GM23338 (cell line): ENCODE results near the gene MCC. TPM values are rescaled to one million over a fixed set of nuclear protein-coding genes. Genes with fewer than 3 reads are reported as not detected.

Experiments
- ZNF331 ChIP-seq: fragments of 250-450 bp; sonication (Bioruptor Pico); IDR thresholded peaks from 2 replicates; pipeline ENCODE4 v1.5.0; 2020; ENCODE audit warnings: low read depth, mild to moderate bottlenecking, moderate library complexity
- polyA plus RNA-seq: library from polyadenylated mRNA; unstranded; fragments of >200 nt; fragmentation: Nextera tagmentation; extraction: Ambion mirVana; gene quantifications from 2 replicates; pipeline ENCODE4 v1.2.1, GENCODE V29; 2016
- total RNA-seq: library from RNA; depleted of rRNA; stranded (reverse); fragments of >200 nt; shearing (Covaris generic); gene quantifications from 2 replicates; pipeline ENCODE4 v1.2.3, GENCODE V29; 2014
- TF ChIP-seq, protein P1 (sequence below): fragments of 250-450 bp; sonication (Bioruptor Pico); IDR thresholded peaks from 2 replicates; pipeline ENCODE4 v1.5.0; 2020; ENCODE audit warnings: mild to moderate bottlenecking, moderate library complexity
- TF ChIP-seq, protein P2 (sequence below): IDR thresholded peaks from one replicate; pipeline ENCODE4 v1.6.1; 2018; ENCODE audit warnings: antibody characterized with exemption; ENCODE audit not compliant: unreplicated experiment
- TF ChIP-seq, protein P3 (sequence below), 2 experiments: fragments of 200-600 bp in 1 of 2; sonication (generic) in 1 of 2; conservative IDR thresholded peaks; 2 replicates each; pipeline versions ENCODE4 v1.5.1 to v1.6.1; 2016 to 2017; ENCODE audit warnings: antibody characterized with exemption in 2 of 2, low read depth in 2 of 2, mild to moderate bottlenecking in 2 of 2, moderate library complexity in 1 of 2

MCC gene
- total and polyA plus RNA-seq, 2 experiments from 2014 or later: 3.8 to 10.1 TPM

DNA sequence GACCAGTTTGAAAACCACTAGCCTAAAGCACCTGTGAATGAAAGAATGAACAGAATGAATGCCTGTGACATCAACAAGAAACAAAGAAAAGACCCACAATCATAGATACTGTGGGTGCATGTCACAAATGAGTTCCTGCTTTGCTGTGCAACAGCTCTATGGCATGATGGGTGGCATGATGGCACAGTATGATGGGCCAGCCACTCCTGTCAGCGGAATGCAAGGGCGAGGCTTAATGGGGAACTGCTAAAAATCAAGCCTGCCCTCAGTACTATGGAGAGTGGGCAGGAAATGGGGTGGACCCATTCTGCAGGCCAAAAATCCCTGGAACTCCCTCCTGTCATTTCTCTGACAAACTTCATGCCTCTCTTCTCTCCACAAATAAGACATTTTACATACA lies 422.6 kb downstream of the MCC start (continued):
- TF ChIP-seq, protein P1, sequence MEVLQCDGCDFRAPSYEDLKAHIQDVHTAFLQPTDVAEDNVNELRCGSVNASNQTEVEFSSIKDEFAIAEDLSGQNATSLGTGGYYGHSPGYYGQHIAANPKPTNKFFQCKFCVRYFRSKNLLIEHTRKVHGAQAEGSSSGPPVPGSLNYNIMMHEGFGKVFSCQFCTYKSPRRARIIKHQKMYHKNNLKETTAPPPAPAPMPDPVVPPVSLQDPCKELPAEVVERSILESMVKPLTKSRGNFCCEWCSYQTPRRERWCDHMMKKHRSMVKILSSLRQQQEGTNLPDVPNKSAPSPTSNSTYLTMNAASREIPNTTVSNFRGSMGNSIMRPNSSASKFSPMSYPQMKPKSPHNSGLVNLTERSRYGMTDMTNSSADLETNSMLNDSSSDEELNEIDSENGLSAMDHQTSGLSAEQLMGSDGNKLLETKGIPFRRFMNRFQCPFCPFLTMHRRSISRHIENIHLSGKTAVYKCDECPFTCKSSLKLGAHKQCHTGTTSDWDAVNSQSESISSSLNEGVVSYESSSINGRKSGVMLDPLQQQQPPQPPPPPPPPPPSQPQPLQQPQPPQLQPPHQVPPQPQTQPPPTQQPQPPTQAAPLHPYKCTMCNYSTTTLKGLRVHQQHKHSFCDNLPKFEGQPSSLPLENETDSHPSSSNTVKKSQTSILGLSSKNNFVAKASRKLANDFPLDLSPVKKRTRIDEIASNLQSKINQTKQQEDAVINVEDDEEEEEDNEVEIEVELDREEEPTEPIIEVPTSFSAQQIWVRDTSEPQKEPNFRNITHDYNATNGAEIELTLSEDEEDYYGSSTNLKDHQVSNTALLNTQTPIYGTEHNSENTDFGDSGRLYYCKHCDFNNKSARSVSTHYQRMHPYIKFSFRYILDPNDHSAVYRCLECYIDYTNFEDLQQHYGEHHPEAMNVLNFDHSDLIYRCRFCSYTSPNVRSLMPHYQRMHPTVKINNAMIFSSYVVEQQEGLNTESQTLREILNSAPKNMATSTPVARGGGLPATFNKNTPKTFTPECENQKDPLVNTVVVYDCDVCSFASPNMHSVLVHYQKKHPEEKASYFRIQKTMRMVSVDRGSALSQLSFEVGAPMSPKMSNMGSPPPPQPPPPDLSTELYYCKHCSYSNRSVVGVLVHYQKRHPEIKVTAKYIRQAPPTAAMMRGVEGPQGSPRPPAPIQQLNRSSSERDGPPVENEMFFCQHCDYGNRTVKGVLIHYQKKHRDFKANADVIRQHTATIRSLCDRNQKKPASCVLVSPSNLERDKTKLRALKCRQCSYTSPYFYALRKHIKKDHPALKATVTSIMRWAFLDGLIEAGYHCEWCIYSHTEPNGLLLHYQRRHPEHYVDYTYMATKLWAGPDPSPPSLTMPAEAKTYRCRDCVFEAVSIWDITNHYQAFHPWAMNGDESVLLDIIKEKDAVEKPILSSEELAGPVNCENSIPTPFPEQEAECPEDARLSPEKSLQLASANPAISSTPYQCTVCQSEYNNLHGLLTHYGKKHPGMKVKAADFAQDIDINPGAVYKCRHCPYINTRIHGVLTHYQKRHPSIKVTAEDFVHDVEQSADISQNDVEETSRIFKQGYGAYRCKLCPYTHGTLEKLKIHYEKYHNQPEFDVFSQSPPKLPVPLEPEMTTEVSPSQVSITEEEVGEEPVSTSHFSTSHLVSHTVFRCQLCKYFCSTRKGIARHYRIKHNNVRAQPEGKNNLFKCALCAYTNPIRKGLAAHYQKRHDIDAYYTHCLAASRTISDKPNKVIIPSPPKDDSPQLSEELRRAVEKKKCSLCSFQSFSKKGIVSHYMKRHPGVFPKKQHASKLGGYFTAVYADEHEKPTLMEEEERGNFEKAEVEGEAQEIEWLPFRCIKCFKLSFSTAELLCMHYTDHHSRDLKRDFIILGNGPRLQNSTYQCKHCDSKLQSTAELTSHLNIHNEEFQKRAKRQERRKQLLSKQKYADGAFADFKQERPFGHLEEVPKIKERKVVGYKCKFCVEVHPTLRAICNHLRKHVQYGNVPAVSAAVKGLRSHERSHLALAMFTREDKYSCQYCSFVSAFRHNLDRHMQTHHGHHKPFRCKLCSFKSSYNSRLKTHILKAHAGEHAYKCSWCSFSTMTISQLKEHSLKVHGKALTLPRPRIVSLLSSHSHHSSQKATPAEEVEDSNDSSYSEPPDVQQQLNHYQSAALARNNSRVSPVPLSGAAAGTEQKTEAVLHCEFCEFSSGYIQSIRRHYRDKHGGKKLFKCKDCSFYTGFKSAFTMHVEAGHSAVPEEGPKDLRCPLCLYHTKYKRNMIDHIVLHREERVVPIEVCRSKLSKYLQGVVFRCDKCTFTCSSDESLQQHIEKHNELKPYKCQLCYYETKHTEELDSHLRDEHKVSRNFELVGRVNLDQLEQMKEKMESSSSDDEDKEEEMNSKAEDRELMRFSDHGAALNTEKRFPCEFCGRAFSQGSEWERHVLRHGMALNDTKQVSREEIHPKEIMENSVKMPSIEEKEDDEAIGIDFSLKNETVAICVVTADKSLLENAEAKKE (CRISPR knock-in tag): no peak
- TF ChIP-seq ZNF331 (CRISPR knock-in tag): no peak
- TF ChIP-seq, protein P2, sequence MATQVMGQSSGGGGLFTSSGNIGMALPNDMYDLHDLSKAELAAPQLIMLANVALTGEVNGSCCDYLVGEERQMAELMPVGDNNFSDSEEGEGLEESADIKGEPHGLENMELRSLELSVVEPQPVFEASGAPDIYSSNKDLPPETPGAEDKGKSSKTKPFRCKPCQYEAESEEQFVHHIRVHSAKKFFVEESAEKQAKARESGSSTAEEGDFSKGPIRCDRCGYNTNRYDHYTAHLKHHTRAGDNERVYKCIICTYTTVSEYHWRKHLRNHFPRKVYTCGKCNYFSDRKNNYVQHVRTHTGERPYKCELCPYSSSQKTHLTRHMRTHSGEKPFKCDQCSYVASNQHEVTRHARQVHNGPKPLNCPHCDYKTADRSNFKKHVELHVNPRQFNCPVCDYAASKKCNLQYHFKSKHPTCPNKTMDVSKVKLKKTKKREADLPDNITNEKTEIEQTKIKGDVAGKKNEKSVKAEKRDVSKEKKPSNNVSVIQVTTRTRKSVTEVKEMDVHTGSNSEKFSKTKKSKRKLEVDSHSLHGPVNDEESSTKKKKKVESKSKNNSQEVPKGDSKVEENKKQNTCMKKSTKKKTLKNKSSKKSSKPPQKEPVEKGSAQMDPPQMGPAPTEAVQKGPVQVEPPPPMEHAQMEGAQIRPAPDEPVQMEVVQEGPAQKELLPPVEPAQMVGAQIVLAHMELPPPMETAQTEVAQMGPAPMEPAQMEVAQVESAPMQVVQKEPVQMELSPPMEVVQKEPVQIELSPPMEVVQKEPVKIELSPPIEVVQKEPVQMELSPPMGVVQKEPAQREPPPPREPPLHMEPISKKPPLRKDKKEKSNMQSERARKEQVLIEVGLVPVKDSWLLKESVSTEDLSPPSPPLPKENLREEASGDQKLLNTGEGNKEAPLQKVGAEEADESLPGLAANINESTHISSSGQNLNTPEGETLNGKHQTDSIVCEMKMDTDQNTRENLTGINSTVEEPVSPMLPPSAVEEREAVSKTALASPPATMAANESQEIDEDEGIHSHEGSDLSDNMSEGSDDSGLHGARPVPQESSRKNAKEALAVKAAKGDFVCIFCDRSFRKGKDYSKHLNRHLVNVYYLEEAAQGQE: no peak
- TF ChIP-seq, protein P3, sequence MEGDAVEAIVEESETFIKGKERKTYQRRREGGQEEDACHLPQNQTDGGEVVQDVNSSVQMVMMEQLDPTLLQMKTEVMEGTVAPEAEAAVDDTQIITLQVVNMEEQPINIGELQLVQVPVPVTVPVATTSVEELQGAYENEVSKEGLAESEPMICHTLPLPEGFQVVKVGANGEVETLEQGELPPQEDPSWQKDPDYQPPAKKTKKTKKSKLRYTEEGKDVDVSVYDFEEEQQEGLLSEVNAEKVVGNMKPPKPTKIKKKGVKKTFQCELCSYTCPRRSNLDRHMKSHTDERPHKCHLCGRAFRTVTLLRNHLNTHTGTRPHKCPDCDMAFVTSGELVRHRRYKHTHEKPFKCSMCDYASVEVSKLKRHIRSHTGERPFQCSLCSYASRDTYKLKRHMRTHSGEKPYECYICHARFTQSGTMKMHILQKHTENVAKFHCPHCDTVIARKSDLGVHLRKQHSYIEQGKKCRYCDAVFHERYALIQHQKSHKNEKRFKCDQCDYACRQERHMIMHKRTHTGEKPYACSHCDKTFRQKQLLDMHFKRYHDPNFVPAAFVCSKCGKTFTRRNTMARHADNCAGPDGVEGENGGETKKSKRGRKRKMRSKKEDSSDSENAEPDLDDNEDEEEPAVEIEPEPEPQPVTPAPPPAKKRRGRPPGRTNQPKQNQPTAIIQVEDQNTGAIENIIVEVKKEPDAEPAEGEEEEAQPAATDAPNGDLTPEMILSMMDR (conservative IDR thresholded peaks at IDR 0.05; ENCODE audit: low read depth in 2 of 2): no peak
